Measurements from ENCODE around the gene TRIM46. TPM values are rescaled to one million over a fixed set of nuclear protein-coding genes. Genes with fewer than 3 reads are reported as not detected.

TRIM46 gene
- total RNA-seq, 1 experiment from 2014 or later, result 18.4 TPM

GRCh38 chr1:155196103-155196892, 22.6 kb downstream of the TRIM46 start:
- Histone ChIP-seq H3K9ac (ENCODE audit: extremely low read depth, insufficient read length, low read length) (peak overlapping the region; percentile 93), H4K5ac (ENCODE audit: insufficient read length, low read depth, low read length) (peak overlapping the region; percentile 53), H2BK5ac (ENCODE audit: insufficient read length, low read length) (peak overlapping the region; percentile 10), H3K4ac (ENCODE audit: low read depth, low read length) (peak overlapping the region; percentile 51), H2BK15ac (ENCODE audit: low read depth, low read length) (no peak overlapping the region), H3K79me2 (ENCODE audit: insufficient read depth, low read length) (peaks cover 13% of the 10 kb centered on the region; the same call in 1 of the 2 replicates), H4K20me1 (ENCODE audit: control insufficient read depth, insufficient read depth, insufficient read length) (peaks cover 3% of the 10 kb centered on the region), H3K23ac (ENCODE audit: insufficient read length, low read depth, low read length) (no peak overlapping the region), H3K27me3 (ENCODE audit: insufficient read depth, low read length) (no peaks in the 10 kb centered on the region), H2AK5ac (ENCODE audit: insufficient read length, low read length) (peak overlapping the region; percentile 1), H4K8ac (replicated peaks; ENCODE audit: insufficient read length, low read depth, low read length) (no peak overlapping the region), H3K4me1 (ENCODE audit: insufficient read depth, low read length) (peaks cover 10% of the 10 kb centered on the region), H3K9me3 (ENCODE audit: control insufficient read depth, low read depth, low read length) (no peaks in the 10 kb centered on the region), H3K4me2 (ENCODE audit: insufficient read depth, insufficient read length, low read length) (peak overlapping the region; percentile 95), H3K27ac (ENCODE audit: insufficient read length, low read depth, low read length) (peak overlapping the region; percentile 80), H2BK120ac (ENCODE audit: low read depth, low read length, poor library complexity, severe bottlenecking) (peak overlapping the region; percentile 38), H3T11ph (ENCODE audit: low read length) (no peak overlapping the region), H3K56ac (ENCODE audit: insufficient read length, low read depth, low read length) (peak overlapping the region; percentile 11), H4K91ac (ENCODE audit: insufficient read length, low read depth, low read length) (peak overlapping the region; percentile 52), H2BK20ac (ENCODE audit: low read depth, low read length, poor library complexity, severe bottlenecking) (no peak overlapping the region), H3K18ac (ENCODE audit: insufficient read length, low read depth, low read length) (peak overlapping the region; percentile 78), H3K14ac (ENCODE audit: insufficient read depth, low read length) (peak overlapping the region; percentile 80; the same call in 1 of the 2 replicates), H3K79me1 (ENCODE audit: insufficient read depth, low read depth, low read length, poor library complexity, severe bottlenecking) (no peaks in the 10 kb centered on the region), H2AFZ (ENCODE audit: low read length) (no peak overlapping the region), H2BK12ac (ENCODE audit: insufficient read length, low read depth, low read length) (peak overlapping the region; percentile 31), H3K23me2 (ENCODE audit: insufficient read length, low read depth, low read length, poor library complexity, severe bottlenecking) (peaks cover 28% of the 10 kb centered on the region)
- TF ChIP-seq CTCF (conservative IDR thresholded peaks at IDR 0.05), result no peak
- Mint-ChIP-seq H3K36me3 (ENCODE audit: insufficient read depth in 1 of 3, low read depth in 3 of 3) (peaks cover 55 to 60% (median 56%) of the 10 kb centered on the region in 3 experiments), H3K4me3 (peak overlapping the region; percentile 95 to 99), H3K9me3 (peaks cover 3 to 4% of the 10 kb centered on the region in 2 experiments; a peak in 4 of 5 replicates), H3K4me1 (peaks cover 32 to 47% of the 10 kb centered on the region in 2 experiments), H3K27ac (peak overlapping the region; percentile 98 to 99 (median 99)), H3K27me3 (ENCODE audit: low read depth) (peaks cover 3% of the 10 kb centered on the region)
- no CpG with 5 or more reads among the region's 6 CpGs for WGBS (ENCODE audit: extremely low coverage, insufficient read length, low lambda C conversion rate)
- DNase-seq, result peak; percentile 95

Measured in H9 (cell line).